ENCODE results near the gene RREB1.

Gene RREB1

GRCh38 chr6:7157752-7158616 is 50.2 kb downstream of the RREB1 start:
- Histone ChIP-seq H3K27ac (no peak overlapping the region), H3K27me3 (no peaks in the 10 kb centered on the region), H3K4me1 (ENCODE audit: control insufficient read depth in 1 of 2, insufficient read depth in 1 of 2, low read depth in 1 of 2, low read length in 1 of 2) (peaks cover 38 to 43% of the 10 kb centered on the region in 2 experiments), H3K4me3 (ENCODE audit: low read depth in 1 of 2, low read length in 1 of 2) (no peak overlapping the region), H3K36me3 (no peaks in the 10 kb centered on the region), H3K9me3 (no peaks in the 10 kb centered on the region)
- TF ChIP-seq CTCF (IDR thresholded peaks at IDR 0.05), result no peak

GRCh38 chr6:7159790-7160525 is 52.2 kb downstream of the RREB1 start:
- Histone ChIP-seq H3K9me3 (no peaks in the 10 kb centered on the region), H3K4me3 (ENCODE audit: low read depth in 1 of 2, low read length in 1 of 2) (no peak overlapping the region), H3K36me3 (no peaks in the 10 kb centered on the region), H3K27ac (no peak overlapping the region), H3K4me1 (ENCODE audit: control insufficient read depth in 1 of 2, insufficient read depth in 1 of 2, low read depth in 1 of 2, low read length in 1 of 2) (peaks cover 40 to 48% of the 10 kb centered on the region in 2 experiments), H3K27me3 (no peaks in the 10 kb centered on the region)
- TF ChIP-seq CTCF (IDR thresholded peaks at IDR 0.05), result no peak

- no peak for TF ChIP-seq CTCF (IDR thresholded peaks at IDR 0.05)
- Histone ChIP-seq H3K36me3 (no peaks in the 10 kb centered on the region), H3K27me3 (no peaks in the 10 kb centered on the region), H3K9me3 (no peaks in the 10 kb centered on the region), H3K4me3 (ENCODE audit: low read depth in 1 of 2, low read length in 1 of 2) (no peak overlapping the region), H3K4me1 (ENCODE audit: control insufficient read depth in 1 of 2, insufficient read depth in 1 of 2, low read depth in 1 of 2, low read length in 1 of 2) (peaks cover 40 to 48% of the 10 kb centered on the region in 2 experiments), H3K27ac (no peak overlapping the region)
Measured at GRCh38 chr6:7161253-7161623, 53.5 kb downstream of the RREB1 start.

GRCh38 chr6:7161845-7162244 is 54.1 kb downstream of the RREB1 start:
- no peaks in the 10 kb centered on the region for H3K9me3 ChIP-seq
- H3K4me1 ChIP-seq (ENCODE audit: control insufficient read depth in 1 of 2, insufficient read depth in 1 of 2, low read depth in 1 of 2, low read length in 1 of 2), result peaks cover 41 to 48% of the 10 kb centered on the region in 2 experiments
- H3K27ac ChIP-seq, result no peak overlapping the region
- no peaks in the 10 kb centered on the region for H3K36me3 ChIP-seq
- TF ChIP-seq CTCF (IDR thresholded peaks at IDR 0.05), result no peak
- H3K27me3 ChIP-seq, result no peaks in the 10 kb centered on the region
- no peak overlapping the region for H3K4me3 ChIP-seq (ENCODE audit: low read depth in 1 of 2, low read length in 1 of 2)

DNA sequence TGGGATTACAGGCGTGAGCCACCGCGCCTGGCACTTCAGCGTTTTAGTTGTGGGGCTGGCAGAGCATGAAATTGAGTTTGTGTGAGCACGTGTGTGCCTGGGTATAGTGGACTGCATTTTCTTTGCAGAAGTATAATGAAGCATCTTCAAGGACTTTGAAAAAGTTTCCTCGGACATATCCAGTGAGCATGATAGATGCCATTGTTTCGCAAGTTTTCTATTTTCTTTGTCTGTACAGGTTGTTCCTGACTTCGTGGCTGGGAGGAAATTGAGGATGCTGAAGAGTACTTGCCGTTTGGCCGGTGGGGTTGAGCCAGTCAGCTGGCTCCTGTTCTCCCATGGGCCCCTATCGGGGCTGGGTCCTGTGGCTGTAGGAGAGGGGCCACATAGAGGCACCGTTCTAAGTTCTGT is 55.9 kb downstream of the RREB1 start:
- H3K4me3 ChIP-seq (ENCODE audit: low read depth in 1 of 2, low read length in 1 of 2), result no peak overlapping the region
- H3K4me1 ChIP-seq (ENCODE audit: control insufficient read depth in 1 of 2, insufficient read depth in 1 of 2, low read depth in 1 of 2, low read length in 1 of 2), result peaks cover 58 to 59% of the 10 kb centered on the region in 2 experiments
- no peak for TF ChIP-seq CTCF (IDR thresholded peaks at IDR 0.05)
- no peaks in the 10 kb centered on the region for H3K27me3 ChIP-seq
- peak overlapping the region; percentile 16 for H3K27ac ChIP-seq
- no peaks in the 10 kb centered on the region for H3K9me3 ChIP-seq
- no peaks in the 10 kb centered on the region for H3K36me3 ChIP-seq
